SK-N-SH treated with all-trans-retinoic acid at 6 μM for 48 hours (cell line): ENCODE data around the gene NHEJ1.

Source experiments
- ATAC-seq: fragments of 200-7000 bp; cut with Tn5 transposase; 3 replicates; pipeline ENCODE4 v1.9.1; 2020; ENCODE audit warnings: mild to moderate bottlenecking, moderate library complexity
- ARNTL ChIP-seq: fragments of 450-650 bp; formaldehyde crosslinking; IDR thresholded peaks from 2 replicates; pipeline ENCODE4 v1.5.0; 2020; ENCODE audit warnings: low read depth, mild to moderate bottlenecking, moderate library complexity, borderline replicate concordance
- GLIS3 ChIP-seq: fragments of 250-450 bp; sonication (Bioruptor Pico); IDR thresholded peaks from 2 replicates; pipeline ENCODE4 v1.5.0; 2020; ENCODE audit warnings: mild to moderate bottlenecking, moderate library complexity
- ISL1 ChIP-seq: fragments of 250-450 bp; sonication (Bioruptor Pico); IDR thresholded peaks from 2 replicates; pipeline ENCODE4 v2.1.2; 2022; ENCODE audit warnings: mild to moderate bottlenecking, moderate library complexity
- OSR1 ChIP-seq: fragments of 250-450 bp; sonication (Bioruptor Pico); IDR thresholded peaks from 2 replicates; pipeline ENCODE4 v1.8.0; 2022; ENCODE audit warnings: moderate library complexity, mild to moderate bottlenecking, inconsistent platforms
- PPARA ChIP-seq: fragments of 250-450 bp; sonication (Bioruptor Pico); IDR thresholded peaks from 2 replicates; pipeline ENCODE4 v1.5.0; 2020; ENCODE audit warnings: mild to moderate bottlenecking, borderline replicate concordance
- RARB ChIP-seq: fragments of 250-450 bp; sonication (Bioruptor Pico); IDR thresholded peaks from 2 replicates; pipeline ENCODE4 v1.8.0; 2021; ENCODE audit warnings: mild to moderate bottlenecking, moderate library complexity
- SNAI2 ChIP-seq: fragments of 250-450 bp; sonication (Bioruptor Pico); IDR thresholded peaks from 2 replicates; pipeline ENCODE4 v1.5.0; 2020; ENCODE audit warnings: mild to moderate bottlenecking, moderate library complexity
- TCF4 ChIP-seq: fragments of 250-450 bp; sonication (Bioruptor Pico); IDR thresholded peaks from 2 replicates; pipeline ENCODE4 v1.8.0; 2021; ENCODE audit warnings: mild to moderate bottlenecking, moderate library complexity, borderline replicate concordance
- ZFP3 ChIP-seq: fragments of 250-450 bp; sonication (Bioruptor Pico); IDR thresholded peaks from 2 replicates; pipeline ENCODE4 v1.5.0; 2020; ENCODE audit warnings: mild to moderate bottlenecking, moderate library complexity
- ZNF565 ChIP-seq: fragments of 450-650 bp; formaldehyde crosslinking; conservative IDR thresholded peaks from 2 replicates; pipeline ENCODE4 v1.5.0; 2020; ENCODE audit warnings: low read depth, mild to moderate bottlenecking, moderate library complexity
- ZNF70 ChIP-seq: fragments of 450-650 bp; formaldehyde crosslinking; IDR thresholded peaks from 2 replicates; pipeline ENCODE4 v1.5.0; 2020; ENCODE audit warnings: mild to moderate bottlenecking, moderate library complexity
- ZNF8 ChIP-seq: fragments of 450-650 bp; formaldehyde crosslinking; IDR thresholded peaks from 2 replicates; pipeline ENCODE4 v1.5.0; 2020; ENCODE audit warnings: mild to moderate bottlenecking, moderate library complexity
- TF ChIP-seq, protein P1 (sequence below): fragments of 250-450 bp; sonication (Bioruptor Pico); IDR thresholded peaks from 2 replicates; pipeline ENCODE4 v1.5.0; 2020; ENCODE audit warnings: mild to moderate bottlenecking, moderate library complexity
- TF ChIP-seq, protein P2 (sequence below): fragments of 250-450 bp; sonication (Bioruptor Pico); IDR thresholded peaks from 2 replicates; pipeline ENCODE4 v1.8.0; 2021; ENCODE audit warnings: low read depth, mild to moderate bottlenecking, moderate library complexity, borderline replicate concordance
- TF ChIP-seq, protein P3 (sequence below): fragments of 250-450 bp; sonication (Bioruptor Pico); IDR thresholded peaks from 2 replicates; pipeline ENCODE4 v1.8.0; 2020; ENCODE audit warnings: mild to moderate bottlenecking, moderate library complexity, borderline replicate concordance

Gene NHEJ1

DNA sequence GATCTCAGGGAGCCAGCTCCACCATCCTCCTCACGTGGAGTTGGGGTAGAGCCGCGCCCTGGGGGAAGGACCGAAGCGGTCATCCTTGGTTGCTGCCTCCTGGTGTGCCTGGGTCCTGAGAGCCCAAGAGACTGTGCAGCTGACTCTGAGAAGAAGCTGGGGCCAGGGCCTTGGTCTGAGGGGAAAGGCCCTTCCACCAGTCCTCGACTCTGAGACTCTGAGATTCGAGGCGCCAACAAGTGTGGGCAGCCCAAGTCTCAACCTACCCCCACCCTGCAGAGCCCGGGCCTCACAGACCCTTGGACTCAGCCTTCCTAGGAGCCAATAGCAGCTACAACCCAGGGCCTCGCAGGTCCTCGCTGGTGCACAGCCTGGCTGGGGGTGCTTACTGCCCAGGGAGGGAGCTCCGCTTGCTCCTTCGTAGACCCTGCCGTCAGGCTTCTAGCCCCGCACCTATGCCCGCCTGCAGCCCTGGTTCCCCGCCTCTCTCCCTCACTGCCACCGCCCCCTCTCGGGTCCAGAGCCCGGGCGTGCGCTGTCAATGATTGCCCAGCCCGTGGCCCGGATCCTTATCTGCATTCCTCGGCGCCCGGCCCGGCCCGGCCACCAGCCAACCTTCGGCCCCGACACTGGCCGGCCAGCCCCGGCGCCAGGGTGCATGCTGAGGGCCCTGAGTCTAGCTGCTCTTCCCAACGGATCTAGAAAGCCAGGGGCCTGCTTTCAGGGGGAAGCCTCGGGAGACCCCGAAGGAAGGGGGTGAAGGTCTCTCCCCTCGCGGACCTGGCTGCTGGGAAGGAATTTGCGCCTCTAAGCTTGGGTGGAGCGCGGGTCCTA lies 101.9 kb downstream of the NHEJ1 start (continued):
- TF ChIP-seq, protein P1, sequence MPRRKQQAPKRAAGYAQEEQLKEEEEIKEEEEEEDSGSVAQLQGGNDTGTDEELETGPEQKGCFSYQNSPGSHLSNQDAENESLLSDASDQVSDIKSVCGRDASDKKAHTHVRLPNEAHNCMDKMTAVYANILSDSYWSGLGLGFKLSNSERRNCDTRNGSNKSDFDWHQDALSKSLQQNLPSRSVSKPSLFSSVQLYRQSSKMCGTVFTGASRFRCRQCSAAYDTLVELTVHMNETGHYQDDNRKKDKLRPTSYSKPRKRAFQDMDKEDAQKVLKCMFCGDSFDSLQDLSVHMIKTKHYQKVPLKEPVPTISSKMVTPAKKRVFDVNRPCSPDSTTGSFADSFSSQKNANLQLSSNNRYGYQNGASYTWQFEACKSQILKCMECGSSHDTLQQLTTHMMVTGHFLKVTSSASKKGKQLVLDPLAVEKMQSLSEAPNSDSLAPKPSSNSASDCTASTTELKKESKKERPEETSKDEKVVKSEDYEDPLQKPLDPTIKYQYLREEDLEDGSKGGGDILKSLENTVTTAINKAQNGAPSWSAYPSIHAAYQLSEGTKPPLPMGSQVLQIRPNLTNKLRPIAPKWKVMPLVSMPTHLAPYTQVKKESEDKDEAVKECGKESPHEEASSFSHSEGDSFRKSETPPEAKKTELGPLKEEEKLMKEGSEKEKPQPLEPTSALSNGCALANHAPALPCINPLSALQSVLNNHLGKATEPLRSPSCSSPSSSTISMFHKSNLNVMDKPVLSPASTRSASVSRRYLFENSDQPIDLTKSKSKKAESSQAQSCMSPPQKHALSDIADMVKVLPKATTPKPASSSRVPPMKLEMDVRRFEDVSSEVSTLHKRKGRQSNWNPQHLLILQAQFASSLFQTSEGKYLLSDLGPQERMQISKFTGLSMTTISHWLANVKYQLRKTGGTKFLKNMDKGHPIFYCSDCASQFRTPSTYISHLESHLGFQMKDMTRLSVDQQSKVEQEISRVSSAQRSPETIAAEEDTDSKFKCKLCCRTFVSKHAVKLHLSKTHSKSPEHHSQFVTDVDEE = no peak
- TF ChIP-seq SNAI2 (CRISPR knock-in tag) (no peak), TCF4 (CRISPR knock-in tag) (no peak), ZNF565 (CRISPR knock-in tag) (no peak), ZFP3 (no peak), PPARA (CRISPR knock-in tag) (no peak), ZNF8 (CRISPR knock-in tag) (no peak)

DNA sequence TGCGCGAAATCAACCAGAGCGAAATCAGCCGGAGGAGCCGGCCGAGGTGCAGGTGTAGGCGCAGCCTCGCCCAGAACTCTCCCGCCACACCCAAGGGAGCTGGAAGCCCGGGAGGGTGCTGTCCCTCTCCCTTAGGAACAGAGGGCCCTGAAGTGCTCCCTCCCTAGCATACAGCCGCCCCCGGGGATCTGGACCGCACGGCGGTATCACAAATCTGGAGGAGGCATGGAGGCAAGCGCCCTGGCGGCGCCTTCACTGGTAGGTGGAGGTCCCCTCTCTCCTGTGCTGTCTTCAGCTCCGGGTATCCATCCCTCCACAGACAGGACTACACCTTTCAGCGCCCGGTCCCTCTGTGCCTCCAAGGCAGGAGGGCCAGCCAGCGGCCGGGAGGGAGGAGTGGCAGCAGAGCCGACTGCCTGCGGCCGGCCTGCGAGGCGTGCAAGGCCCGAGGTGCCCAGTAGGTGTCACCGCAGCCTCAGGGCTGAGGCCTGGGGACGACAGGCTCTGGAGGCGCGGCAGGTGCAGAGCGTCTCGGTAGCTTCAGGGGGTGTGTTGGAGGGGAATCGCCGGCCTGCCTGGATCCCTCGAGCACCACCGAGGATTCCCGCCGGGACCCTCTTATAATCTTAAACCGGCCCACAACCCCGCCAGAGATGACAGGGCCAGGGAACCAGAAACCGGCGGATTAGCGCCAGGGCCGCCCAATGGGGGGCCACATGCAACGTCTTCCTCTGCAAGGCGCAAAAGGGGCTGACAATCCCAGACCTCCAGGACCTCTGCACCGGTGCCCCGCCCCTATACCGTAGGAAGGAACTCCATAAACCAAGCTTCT lies 102.7 kb downstream of the NHEJ1 start:
- ATAC-seq = peak; percentile 93
- TF ChIP-seq RARB (CRISPR knock-in tag) (no peak), GLIS3 (no peak), OSR1 (CRISPR knock-in tag) (no peak)
- TF ChIP-seq, protein P2, sequence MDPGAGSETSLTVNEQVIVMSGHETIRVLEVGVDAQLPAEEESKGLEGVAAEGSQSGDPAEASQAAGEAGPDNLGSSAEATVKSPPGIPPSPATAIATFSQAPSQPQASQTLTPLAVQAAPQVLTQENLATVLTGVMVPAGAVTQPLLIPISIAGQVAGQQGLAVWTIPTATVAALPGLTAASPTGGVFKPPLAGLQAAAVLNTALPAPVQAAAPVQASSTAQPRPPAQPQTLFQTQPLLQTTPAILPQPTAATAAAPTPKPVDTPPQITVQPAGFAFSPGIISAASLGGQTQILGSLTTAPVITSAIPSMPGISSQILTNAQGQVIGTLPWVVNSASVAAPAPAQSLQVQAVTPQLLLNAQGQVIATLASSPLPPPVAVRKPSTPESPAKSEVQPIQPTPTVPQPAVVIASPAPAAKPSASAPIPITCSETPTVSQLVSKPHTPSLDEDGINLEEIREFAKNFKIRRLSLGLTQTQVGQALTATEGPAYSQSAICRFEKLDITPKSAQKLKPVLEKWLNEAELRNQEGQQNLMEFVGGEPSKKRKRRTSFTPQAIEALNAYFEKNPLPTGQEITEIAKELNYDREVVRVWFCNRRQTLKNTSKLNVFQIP (CRISPR knock-in tag) = no peak
- TF ChIP-seq, protein P1 = no peak
- TF ChIP-seq, all 23 proteins: peak for 0

DNA sequence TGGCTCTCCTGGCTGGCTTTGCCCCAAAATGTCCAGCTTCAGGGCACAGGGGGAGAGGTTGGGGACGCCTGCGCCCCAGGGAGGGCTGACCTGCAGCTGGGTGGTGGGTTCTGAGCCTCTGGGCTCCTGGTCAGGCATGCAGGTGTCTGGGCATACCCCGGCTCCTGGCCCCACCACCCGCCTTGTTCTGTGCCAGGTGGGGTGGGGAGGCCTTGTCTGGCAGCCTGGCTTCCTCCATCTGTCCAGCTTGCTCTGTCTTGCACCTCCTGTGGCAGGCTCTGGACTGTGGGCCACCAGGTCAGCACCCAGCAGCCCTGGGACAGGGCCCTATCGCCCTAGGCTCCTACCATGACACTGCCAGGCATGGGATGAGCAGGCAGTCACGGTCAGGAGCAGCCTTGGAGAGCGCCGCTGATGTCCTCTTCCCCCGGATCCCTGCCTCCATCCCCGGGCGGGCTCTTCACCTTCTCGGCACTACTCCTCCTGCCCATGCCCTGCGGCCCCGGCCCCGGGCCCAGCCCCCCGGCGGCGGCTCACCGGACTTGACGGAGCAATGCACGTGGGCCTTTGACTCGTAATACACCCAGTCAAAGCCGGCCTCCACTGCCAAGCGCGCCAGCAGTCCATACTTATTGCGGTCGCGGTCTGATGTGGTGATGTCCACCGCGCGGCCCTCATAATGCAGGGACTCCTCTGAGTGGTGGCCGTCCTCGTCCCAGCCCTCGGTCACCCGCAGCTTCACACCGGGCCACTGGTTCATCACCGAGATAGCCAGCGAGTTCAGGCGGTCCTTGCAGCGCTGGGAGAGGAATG lies 103.5 kb downstream of the NHEJ1 start:
- ATAC-seq = no peak
- TF ChIP-seq, protein P1 = no peak
- TF ChIP-seq ZNF8 (CRISPR knock-in tag) (no peak), RARB (CRISPR knock-in tag) (no peak), ISL1 (CRISPR knock-in tag) (no peak), GLIS3 (no peak), ARNTL (CRISPR knock-in tag) (no peak), ZNF565 (CRISPR knock-in tag) (no peak), ZNF70 (no peak)
- TF ChIP-seq, protein P2 (CRISPR knock-in tag) = no peak
- TF ChIP-seq, protein P3, sequence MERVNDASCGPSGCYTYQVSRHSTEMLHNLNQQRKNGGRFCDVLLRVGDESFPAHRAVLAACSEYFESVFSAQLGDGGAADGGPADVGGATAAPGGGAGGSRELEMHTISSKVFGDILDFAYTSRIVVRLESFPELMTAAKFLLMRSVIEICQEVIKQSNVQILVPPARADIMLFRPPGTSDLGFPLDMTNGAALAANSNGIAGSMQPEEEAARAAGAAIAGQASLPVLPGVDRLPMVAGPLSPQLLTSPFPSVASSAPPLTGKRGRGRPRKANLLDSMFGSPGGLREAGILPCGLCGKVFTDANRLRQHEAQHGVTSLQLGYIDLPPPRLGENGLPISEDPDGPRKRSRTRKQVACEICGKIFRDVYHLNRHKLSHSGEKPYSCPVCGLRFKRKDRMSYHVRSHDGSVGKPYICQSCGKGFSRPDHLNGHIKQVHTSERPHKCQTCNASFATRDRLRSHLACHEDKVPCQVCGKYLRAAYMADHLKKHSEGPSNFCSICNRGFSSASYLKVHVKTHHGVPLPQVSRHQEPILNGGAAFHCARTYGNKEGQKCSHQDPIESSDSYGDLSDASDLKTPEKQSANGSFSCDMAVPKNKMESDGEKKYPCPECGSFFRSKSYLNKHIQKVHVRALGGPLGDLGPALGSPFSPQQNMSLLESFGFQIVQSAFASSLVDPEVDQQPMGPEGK (CRISPR knock-in tag) = no peak
